GM12872 (cell line): ENCODE results near the gene CAPN3.

Experiments
- CTCF ChIP-seq: IDR thresholded peaks from 3 replicates; pipeline ENCODE4 v1.5.1; 2011; ENCODE audit warnings: low read depth, mild to moderate bottlenecking, low read length, moderate library complexity; ENCODE audit not compliant: insufficient read depth

The CAPN3 gene

GRCh38 chr15:42401544-42402454 lies 42.5 kb downstream of the CAPN3 start:
- no peak for TF ChIP-seq CTCF

- TF ChIP-seq CTCF = no peak
Measured at GRCh38 chr15:42402455-42403205, 43.3 kb downstream of the CAPN3 start.

GRCh38 chr15:42403389-42403788 lies 44.1 kb downstream of the CAPN3 start:
- no peak for TF ChIP-seq CTCF

- no peak for TF ChIP-seq CTCF
Measured at GRCh38 chr15:42404461-42405235, 45.3 kb downstream of the CAPN3 start.

- no peak for TF ChIP-seq CTCF
Measured at GRCh38 chr15:42405863-42406482, 46.7 kb downstream of the CAPN3 start.

GRCh38 chr15:42408178-42408577 lies 48.9 kb downstream of the CAPN3 start:
- no peak for TF ChIP-seq CTCF
